K562 (cell line): Measurements from ENCODE around the gene ZNF546. TPM values are rescaled to one million over a fixed set of nuclear protein-coding genes. Genes with fewer than 3 reads are reported as not detected.

Source experiments
- ATAC-seq: fragments of 200-7000 bp; cut with Tn5 transposase; 3 replicates; pipeline ENCODE4 v1.9.1; 2020; ENCODE audit warnings: moderate library complexity
- BruUV-seq: library from RNA; stranded (reverse); fragments of 400-500 nt; replicated peaks from 2 replicates; lab custom pipeline; 2021; lab: Mats Ljungman, UMichigan
- CTCF ChIA-PET: fragments of 300-600 bp; formaldehyde crosslinking; extraction: SDS; loops from one replicate; lab custom pipeline; 2021; ENCODE audit warnings: low intra/inter-chr PET ratio; lab: Yijun Ruan, JAX
- POLR2A ChIA-PET: fragments of 300-600, 350-650 bp; sonication (Branson Sonifier 250); formaldehyde crosslinking; extraction: SDS; loops from one replicate; lab custom pipeline; 2021; ENCODE audit warnings: antibody characterized with exemption, inconsistent platforms; lab: Yijun Ruan, JAX
- DNase-seq, 4 experiments: peaks; one replicate each; pipeline versions ENCODE4 v3.0.0 to v3.0.0-alpha.2; 2011 to 2018; ENCODE audit warnings: low spot score in 3 of 4, mixed read lengths in 3 of 4; ENCODE audit errors: extremely low read depth in 1 of 4
- FAIRE-seq: peaks from 2 replicates; lab custom pipeline; 2011; peaks lifted over from hg19 to GRCh38; lab: Jason Lieb, UNC
- H2AFZ ChIP-seq: 2 replicates; pipeline ENCODE4 v1.6.0; 2011; ENCODE audit warnings: low read depth, low read length, control low read depth, inconsistent platforms
- H3K27ac ChIP-seq: fragments of 200-600 bp; 3 replicates; pipeline ENCODE4 v1.8.0; 2011; ENCODE audit warnings: low read depth, mild to moderate bottlenecking, control low read depth, inconsistent platforms, low read length, moderate library complexity, mixed read lengths; ENCODE audit errors: extremely low read depth
- H3K27me3 ChIP-seq, 2 experiments: fragments of 300-600 bp in 1 of 2; 2 replicates in 1 of 2; 3 replicates in 1 of 2; pipeline versions ENCODE4 v1.6.0 to v1.8.0; 2011; ENCODE audit warnings: inconsistent platforms in 2 of 2, low read length in 2 of 2, mild to moderate bottlenecking in 1 of 2, mixed read lengths in 1 of 2, moderate library complexity in 1 of 2; ENCODE audit not compliant: control insufficient read depth in 2 of 2, insufficient read depth in 2 of 2
- H3K36me3 ChIP-seq: fragments of 300-600 bp; 3 replicates; pipeline ENCODE4 v1.8.0; 2011; ENCODE audit warnings: mild to moderate bottlenecking, low read length, inconsistent platforms; ENCODE audit not compliant: control insufficient read depth, insufficient read depth
- H3K4me1 ChIP-seq, 2 experiments: fragments of 200-600 bp in 1 of 2; replicated peaks in 1 of 2; 2 replicates in 1 of 2; 3 replicates in 1 of 2; pipeline versions ENCODE4 v1.5.1 to v1.8.0; 2011; ENCODE audit warnings: inconsistent platforms in 2 of 2, low read length in 2 of 2, mild to moderate bottlenecking in 1 of 2, mixed read lengths in 1 of 2, moderate library complexity in 1 of 2; ENCODE audit not compliant: control insufficient read depth in 2 of 2, insufficient read depth in 2 of 2
- H3K4me2 ChIP-seq: 2 replicates; pipeline ENCODE4 v1.6.1; 2011; ENCODE audit warnings: low read length, control low read depth, inconsistent platforms, mixed read lengths; ENCODE audit not compliant: insufficient read depth
- H3K4me3 ChIP-seq: fragments of 200-600 bp; sonication (generic), shearing (Covaris generic); 2 replicates; pipeline ENCODE4 v1.5.1; 2016; ENCODE audit warnings: control low read depth, inconsistent platforms
- H3K79me2 ChIP-seq: fragments of 200-600 bp; 3 replicates; pipeline ENCODE4 v1.8.0; 2011; ENCODE audit warnings: low read length, inconsistent platforms; ENCODE audit not compliant: control insufficient read depth, insufficient read depth
- H3K9ac ChIP-seq, 2 experiments: 2 replicates each; pipeline versions ENCODE4 v1.6.0 to v1.6.1; 2011; ENCODE audit warnings: low read depth in 2 of 2, low read length in 2 of 2, control low read depth in 1 of 2, inconsistent platforms in 1 of 2, mild to moderate bottlenecking in 1 of 2, mixed read lengths in 1 of 2; ENCODE audit not compliant: insufficient read depth in 1 of 2
- H3K9me1 ChIP-seq: one replicate; pipeline ENCODE4 v1.6.0; 2011; ENCODE audit warnings: inconsistent platforms, mild to moderate bottlenecking, low read length, moderate library complexity; ENCODE audit not compliant: control insufficient read depth, insufficient read depth
- H3K9me3 ChIP-seq: replicated peaks from 2 replicates; pipeline ENCODE4 v1.5.1; 2011; ENCODE audit warnings: low read depth, low read length, inconsistent platforms; ENCODE audit not compliant: control insufficient read depth, insufficient read depth
- H4K20me1 ChIP-seq: replicated peaks from 2 replicates; pipeline ENCODE4 v1.6.1; 2011; ENCODE audit warnings: low read length, inconsistent platforms, mixed read lengths; ENCODE audit not compliant: control insufficient read depth, insufficient read depth
- ATF2 ChIP-seq: sonication (generic); formaldehyde crosslinking; IDR thresholded peaks from 2 replicates; pipeline ENCODE4 v1.8.1; 2022; ENCODE audit warnings: missing genetic modification reagents
- BRF1 ChIP-seq: IDR thresholded peaks from 3 replicates; pipeline ENCODE4 v1.6.1; 2011; ENCODE audit warnings: borderline replicate concordance, mild to moderate bottlenecking; ENCODE audit not compliant: insufficient read length; ENCODE audit errors: extremely low read depth
- CEBPB ChIP-seq: fragments of 450-650 bp; IDR thresholded peaks from 2 replicates; pipeline ENCODE4 v1.6.1; 2016; ENCODE audit warnings: missing genetic modification characterization, missing compliant biosample characterization
- CTCFL ChIP-seq: IDR thresholded peaks from 2 replicates; pipeline ENCODE4 v1.6.1; 2011; ENCODE audit warnings: borderline replicate concordance, low read depth, mild to moderate bottlenecking, moderate library complexity, low read length; ENCODE audit not compliant: insufficient read depth, poor library complexity, severe bottlenecking
- ETV6 ChIP-seq, 3 experiments: fragments of 150-350 bp in 1 of 3; sonication (generic) in 1 of 3; formaldehyde crosslinking in 1 of 3; IDR thresholded peaks; 2 replicates each; pipeline versions ENCODE4 v1.6.1 to v1.8.0; 2014 to 2022; ENCODE audit warnings: borderline replicate concordance in 2 of 3, low read depth in 2 of 3, antibody characterized with exemption in 1 of 3, low read length in 1 of 3, mild to moderate bottlenecking in 1 of 3, missing genetic modification reagents in 1 of 3
- HNRNPK ChIP-seq: fragments of 200-400 bp; formaldehyde crosslinking; IDR thresholded peaks from one replicate; pipeline ENCODE4 v1.6.1; 2018; ENCODE audit warnings: mild to moderate bottlenecking, low read depth, low read length; ENCODE audit not compliant: poor library complexity, severe bottlenecking
- KDM5B ChIP-seq: fragments of 200-600 bp; sonication (generic); IDR thresholded peaks from 2 replicates; pipeline ENCODE4 v1.6.1; 2012; ENCODE audit warnings: low read depth, mild to moderate bottlenecking, moderate library complexity, low read length, control low read depth, inconsistent platforms; ENCODE audit not compliant: insufficient replicate concordance
- SMAD1 ChIP-seq: fragments of 150-350 bp; IDR thresholded peaks from 2 replicates; pipeline ENCODE4 v1.6.1; 2014; ENCODE audit warnings: low read length, low read depth; ENCODE audit not compliant: partially characterized antibody
- SMARCA5 ChIP-seq: fragments of 450-650 bp; IDR thresholded peaks from 2 replicates; pipeline ENCODE4 v1.6.1; 2016
- SNRNP70 ChIP-seq: fragments of 200-400 bp; formaldehyde crosslinking; optimal IDR thresholded peaks from 2 replicates; pipeline ENCODE3; 2017; ENCODE audit warnings: low read depth, low read length
- XRCC5 ChIP-seq: fragments of 200-400 bp; formaldehyde crosslinking; IDR thresholded peaks from 2 replicates; pipeline ENCODE4 v1.6.1; 2017; ENCODE audit warnings: low read depth, mild to moderate bottlenecking, low read length
- ZMIZ1 ChIP-seq, 2 experiments: fragments of 150-350 bp in 1 of 2; IDR thresholded peaks; 2 replicates each; pipeline ENCODE4 v1.6.1; 2012 to 2016; ENCODE audit warnings: low read depth in 2 of 2, low read length in 2 of 2, mild to moderate bottlenecking in 1 of 2, moderate library complexity in 1 of 2
- ZNF239 ChIP-seq: fragments of 250-450 bp; sonication (Bioruptor Pico); IDR thresholded peaks from 2 replicates; pipeline ENCODE4 v1.4.0; 2020; ENCODE audit warnings: mild to moderate bottlenecking
- ZNF384 ChIP-seq: IDR thresholded peaks from 2 replicates; pipeline ENCODE4 v1.6.1; 2012; ENCODE audit warnings: low read depth, low read length, improper control_type of control experiment
- WGBS: fragments of 100-300 bp; shearing (Covaris generic); methylation state at CpG from one replicate; pipeline ENCODE4 v1.1.6; 2016; ENCODE audit warnings: low coverage, mixed read lengths; ENCODE audit not compliant: insufficient coverage; ENCODE audit errors: missing lambda C conversion rate; 5-methylcytosine and 5-hydroxymethylcytosine counted together
- in situ Hi-C: fragments of 300-500 bp; cut with MboI; formaldehyde crosslinking; loops from 4 replicates; pipeline ENCODE4 v1.15.0; 2018; ENCODE audit warnings: inconsistent platforms, mixed read lengths
- intact Hi-C: fragments of 100-400 bp; cut with micrococcal nuclease; formaldehyde crosslinking; loops from 2 replicates; pipeline ENCODE4 v1.14.2; 2022
- polyA plus RNA-seq, 8 experiments: library from polyadenylated mRNA; depleted of rRNA in 4 of 8; stranded (reverse) in 5 of 8; unstranded in 3 of 8; fragments of >200 nt; fragmentation: Nextera tagmentation in 2 of 8; fragmentation: Illumina TruSeq in 1 of 8; extraction: Ambion mirVana in 2 of 8; extraction: Trizol in 1 of 8; gene quantifications; 2 replicates each; pipeline versions ENCODE4 v1.2.1 to v1.2.3, GENCODE V29; 2011 to 2014; ENCODE audit warnings: inconsistent platforms in 1 of 8, missing spikeins in 1 of 8
- total RNA-seq, 7 experiments: library from RNA; depleted of rRNA in 6 of 7; stranded (reverse); fragments of >200 nt in 6 of 7; fragmentation: Illumina TruSeq in 2 of 7; extraction: Trizol in 2 of 7; gene quantifications; 2 replicates each; pipeline versions ENCODE4 v1.2.1 to v1.2.3, GENCODE V29; 2011 to 2021; ENCODE audit warnings: low replicate concordance in 1 of 7

ZNF546 gene
- total and polyA plus RNA-seq, 9 of the 15 experiments (the other 6 are each of a cell fraction or from before 2014, with no cell fraction given): 0.73 to 5.1 (median 2.2) TPM

DNA sequence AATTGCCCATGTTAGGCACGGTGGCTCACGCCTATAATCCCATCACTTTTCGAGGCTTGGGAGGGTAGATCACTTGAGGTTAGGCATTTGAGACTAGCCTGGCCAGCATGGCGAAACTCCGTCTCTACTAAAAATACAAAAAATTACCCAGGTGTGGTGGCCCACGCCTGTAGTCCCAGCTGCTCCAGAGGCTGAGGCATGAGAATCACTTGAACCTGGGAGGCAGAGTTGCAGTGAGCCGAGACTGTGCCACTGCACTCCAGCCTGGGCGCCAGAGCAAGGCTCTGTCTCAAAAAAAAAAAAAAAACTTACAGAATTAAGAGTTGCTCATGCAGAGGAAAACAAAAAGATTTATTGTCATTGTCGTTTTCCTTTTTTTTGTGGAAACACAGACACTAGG, 29.3 kb upstream of the ZNF546 start (continued):
- no peak for TF ChIP-seq KDM5B
- no peak for TF ChIP-seq ATF2 (CRISPR knock-in tag)
- no peak for TF ChIP-seq SMAD1
- TF ChIP-seq ZNF239 (CRISPR knock-in tag): no peak
- no peak for TF ChIP-seq SNRNP70
- TF ChIP-seq CEBPB (tag): no peak

DNA sequence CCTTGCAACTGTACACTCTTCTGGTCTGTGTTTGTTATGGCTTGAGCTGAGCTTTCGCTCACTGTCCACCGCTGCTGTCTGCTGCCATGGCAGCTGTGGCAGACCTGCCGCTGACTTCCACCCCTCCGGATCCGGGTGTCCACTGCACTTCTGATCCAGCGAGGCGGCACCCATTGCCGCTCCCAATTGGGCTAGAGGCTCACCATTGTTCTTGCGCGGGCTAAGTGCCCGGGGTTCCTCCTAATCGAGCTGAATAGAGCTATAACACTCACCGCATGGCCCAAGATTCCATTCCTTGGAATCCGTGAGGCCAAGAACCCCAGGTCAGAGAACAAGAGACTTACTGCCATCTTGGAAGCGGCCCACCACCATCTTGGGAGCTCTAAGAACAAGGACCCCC, 28.1 kb upstream of the ZNF546 start:
- H3K9me1 ChIP-seq: no peaks in the 10 kb centered on the region
- no peak for ATAC-seq
- no TSS peak for BruUV-seq
- ChIA-PET CTCF (no interaction called here), POLR2A (interaction anchor here (0.7 to 2.5 kb wide), 5 partner anchors 8 to 36 kb away, joined by 3 to 22 read pairs (median 6); no protein-coding TSS in a partner anchor)
- H4K20me1 ChIP-seq: no peaks in the 10 kb centered on the region
- H3K36me3 ChIP-seq: peaks cover 18% of the 10 kb centered on the region
- no peak for DNase-seq
- intact Hi-C loops (no loop called here), in situ Hi-C loops (no loop called here)
- no peak overlapping the region for H3K27ac ChIP-seq
- 99% methylated on average over 13 of the region's 15 CpGs for WGBS
- H2AFZ ChIP-seq: no peak overlapping the region
- no peak overlapping the region for H3K4me3 ChIP-seq
- H3K4me2 ChIP-seq: no peak overlapping the region
- H3K9ac ChIP-seq: no peak overlapping the region
- H3K79me2 ChIP-seq: peaks cover 38% of the 10 kb centered on the region
- no peak for FAIRE-seq
- H3K4me1 ChIP-seq: peaks cover 15 to 16% of the 10 kb centered on the region in 2 experiments
- H3K9me3 ChIP-seq: no peaks in the 10 kb centered on the region
- H3K27me3 ChIP-seq: no peaks in the 10 kb centered on the region
- TF ChIP-seq HNRNPK (no peak), SMARCA5 (no peak), ZNF384 (no peak), CTCFL (no peak), XRCC5 (no peak), BRF1 (no peak), ZMIZ1 (IDR thresholded peaks at IDR 0.05; ENCODE audit: low read depth in 2 of 2, low read length in 2 of 2) (no peak), ETV6 (IDR thresholded peaks at IDR 0.05; ENCODE audit: borderline replicate concordance in 1 of 2, low read depth in 2 of 2, low read length in 1 of 2) (no peak), ETV6 (CRISPR knock-in tag; IDR thresholded peaks at IDR 0.05; ENCODE audit: borderline replicate concordance) (no peak)
